Measurements from ENCODE around the gene KLF4. TPM values are rescaled to one million over a fixed set of nuclear protein-coding genes. Genes with fewer than 3 reads are reported as not detected.

Gene KLF4
- total RNA-seq, 1 experiment from 2014 or later = not detected

Small RNA genes lying within 50 kb of the gene (small RNA-seq; reads per million reads assigned to genes)
- gene HMGN2P32 (not detected), gene RNU6-492P (not detected)

Other genes with a start within 250 kb of the KLF4 start
- 50.2 and 60.2 TPM in 2 replicates for gene RAD23B, start 206.5 kb downstream of the KLF4 start, total RNA-seq (2014; rRNA removed; shearing (Covaris generic); ENCODE audit: low replicate concordance)